Sigmoid colon (tissue), 4 donors: Measurements from ENCODE around the gene FHOD3.

Experiments
- EP300 ChIP-seq, 4 donors: sonication (generic); formaldehyde crosslinking; IDR thresholded peaks; one replicate each; pipeline ENCODE4 v1.6.1; 2017; ENCODE audit warnings: antibody characterized with exemption in 4 of 4
- POLR2A ChIP-seq, 2 donors: fragments of 450-650 bp; IDR thresholded peaks; one replicate each; pipeline ENCODE4 v1.6.1; 2016; ENCODE audit warnings: antibody characterized with exemption in 2 of 2, mild to moderate bottlenecking in 2 of 2, moderate library complexity in 2 of 2
- POLR2AphosphoS5 ChIP-seq, 4 donors: sonication (generic); formaldehyde crosslinking; IDR thresholded peaks; one replicate each; pipeline ENCODE4 v1.6.1; 2017; ENCODE audit warnings: antibody characterized with exemption in 4 of 4
- TF ChIP-seq, protein P1 (sequence below), 4 experiments: fragments of 450-650 bp in 3 of 4; fragments of 200-600 bp in 1 of 4; IDR thresholded peaks; one replicate each; pipeline ENCODE4 v1.5.1; 2016 to 2019; ENCODE audit warnings: antibody characterized with exemption in 4 of 4, mild to moderate bottlenecking in 3 of 4, moderate library complexity in 2 of 4

DNA sequence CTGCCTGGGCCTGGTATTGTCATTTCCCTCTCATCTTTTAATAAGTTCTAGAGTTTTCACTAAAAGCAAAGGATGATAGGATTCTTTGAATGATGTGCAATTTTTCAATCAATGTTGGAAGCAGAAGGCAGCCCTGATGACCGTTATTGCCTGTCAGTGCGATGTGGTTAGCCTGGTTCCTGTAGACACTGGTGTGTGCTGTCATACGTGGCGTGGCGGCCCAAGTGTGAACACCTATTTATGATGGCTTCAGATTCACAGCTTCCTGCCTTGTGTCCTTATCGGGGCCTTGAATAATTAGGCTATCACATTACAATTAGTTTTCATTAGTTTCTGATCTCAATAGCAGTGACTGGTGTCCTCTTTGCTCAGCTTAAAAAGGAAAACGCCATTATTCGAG, 312.7 kb downstream of the FHOD3 start:
- TF ChIP-seq, protein P1, sequence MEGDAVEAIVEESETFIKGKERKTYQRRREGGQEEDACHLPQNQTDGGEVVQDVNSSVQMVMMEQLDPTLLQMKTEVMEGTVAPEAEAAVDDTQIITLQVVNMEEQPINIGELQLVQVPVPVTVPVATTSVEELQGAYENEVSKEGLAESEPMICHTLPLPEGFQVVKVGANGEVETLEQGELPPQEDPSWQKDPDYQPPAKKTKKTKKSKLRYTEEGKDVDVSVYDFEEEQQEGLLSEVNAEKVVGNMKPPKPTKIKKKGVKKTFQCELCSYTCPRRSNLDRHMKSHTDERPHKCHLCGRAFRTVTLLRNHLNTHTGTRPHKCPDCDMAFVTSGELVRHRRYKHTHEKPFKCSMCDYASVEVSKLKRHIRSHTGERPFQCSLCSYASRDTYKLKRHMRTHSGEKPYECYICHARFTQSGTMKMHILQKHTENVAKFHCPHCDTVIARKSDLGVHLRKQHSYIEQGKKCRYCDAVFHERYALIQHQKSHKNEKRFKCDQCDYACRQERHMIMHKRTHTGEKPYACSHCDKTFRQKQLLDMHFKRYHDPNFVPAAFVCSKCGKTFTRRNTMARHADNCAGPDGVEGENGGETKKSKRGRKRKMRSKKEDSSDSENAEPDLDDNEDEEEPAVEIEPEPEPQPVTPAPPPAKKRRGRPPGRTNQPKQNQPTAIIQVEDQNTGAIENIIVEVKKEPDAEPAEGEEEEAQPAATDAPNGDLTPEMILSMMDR (IDR thresholded peaks at IDR 0.05), result no peak
- TF ChIP-seq POLR2A (IDR thresholded peaks at IDR 0.05) (no peak), EP300 (IDR thresholded peaks at IDR 0.05) (no peak), POLR2AphosphoS5 (IDR thresholded peaks at IDR 0.05) (no peak)
